ENCODE measurements around the gene BTBD10. TPM values are rescaled to one million over a fixed set of nuclear protein-coding genes. Genes with fewer than 3 reads are reported as not detected.
A peak's percentile ranks its signal among the peaks of the same experiment; 100 is the strongest.

The BTBD10 gene
- 21.9 TPM for total RNA-seq
- long read RNA-seq, transcript BTBD10-201 (9 exons, 2,504 nt) = minor isoform, 11 of 46 reads
- long read RNA-seq, transcript BTBD10-208 (8 exons, 1,662 nt) = major isoform, 24 of 46 reads
- long read RNA-seq, partial matches to known transcripts = 3 of 46 reads
- long read RNA-seq, other reads (novel, unspliced or antisense) = 8 of 46 reads

DNA sequence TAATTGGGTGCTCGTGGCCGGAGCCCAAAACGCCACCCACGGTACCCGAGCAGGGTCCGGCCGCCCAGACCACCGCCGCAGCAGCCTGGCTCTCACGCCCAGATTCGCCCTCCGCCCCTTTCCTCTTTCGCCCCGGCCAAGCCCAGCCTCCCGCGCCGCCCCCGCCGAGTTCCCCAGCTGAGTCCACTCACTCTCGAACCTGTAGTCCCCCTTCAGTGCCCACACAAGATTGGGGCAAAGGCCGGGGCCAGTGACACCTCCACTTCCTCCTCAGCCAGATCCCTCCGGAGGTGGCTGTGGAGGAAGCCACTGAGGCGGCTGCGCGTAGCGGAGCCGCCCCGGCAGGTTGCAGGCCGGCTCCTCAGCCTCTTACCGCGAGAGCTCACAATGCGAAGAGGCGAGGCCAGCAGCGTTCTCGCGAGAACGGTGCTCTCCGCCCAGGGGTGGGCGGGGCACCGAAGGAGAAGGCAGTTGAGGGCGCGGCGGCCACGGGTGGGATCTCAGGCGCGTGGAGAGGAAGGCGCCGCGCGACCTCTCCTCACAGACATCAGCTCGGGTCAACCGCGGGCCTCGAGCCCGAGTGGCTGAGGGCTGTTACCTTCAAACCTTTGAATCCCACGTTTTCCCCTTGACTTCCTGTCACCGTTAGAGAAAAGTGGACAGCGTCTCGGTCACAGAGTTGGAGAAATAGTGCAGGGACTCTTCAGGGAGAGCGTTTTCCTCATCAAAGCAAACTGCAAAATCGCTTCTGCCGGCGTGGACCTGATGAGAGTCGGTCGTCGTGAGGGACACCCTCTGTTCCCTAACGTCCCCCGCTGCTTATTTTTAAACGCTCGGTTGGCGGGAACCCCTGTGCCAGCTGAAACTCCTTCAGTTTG lies at the start of gene BTBD10:
TSS of gene BTBD10 (minus strand) at position 322 of the 878 bp plus-strand sequence. CDS start 18,098 bp downstream, outside the sequence.
- peaks cover 21% of the 10 kb centered on the region for H3K4me1 ChIP-seq
- no peaks in the 10 kb centered on the region for H3K9me3 ChIP-seq
- TF ChIP-seq, protein P1, sequence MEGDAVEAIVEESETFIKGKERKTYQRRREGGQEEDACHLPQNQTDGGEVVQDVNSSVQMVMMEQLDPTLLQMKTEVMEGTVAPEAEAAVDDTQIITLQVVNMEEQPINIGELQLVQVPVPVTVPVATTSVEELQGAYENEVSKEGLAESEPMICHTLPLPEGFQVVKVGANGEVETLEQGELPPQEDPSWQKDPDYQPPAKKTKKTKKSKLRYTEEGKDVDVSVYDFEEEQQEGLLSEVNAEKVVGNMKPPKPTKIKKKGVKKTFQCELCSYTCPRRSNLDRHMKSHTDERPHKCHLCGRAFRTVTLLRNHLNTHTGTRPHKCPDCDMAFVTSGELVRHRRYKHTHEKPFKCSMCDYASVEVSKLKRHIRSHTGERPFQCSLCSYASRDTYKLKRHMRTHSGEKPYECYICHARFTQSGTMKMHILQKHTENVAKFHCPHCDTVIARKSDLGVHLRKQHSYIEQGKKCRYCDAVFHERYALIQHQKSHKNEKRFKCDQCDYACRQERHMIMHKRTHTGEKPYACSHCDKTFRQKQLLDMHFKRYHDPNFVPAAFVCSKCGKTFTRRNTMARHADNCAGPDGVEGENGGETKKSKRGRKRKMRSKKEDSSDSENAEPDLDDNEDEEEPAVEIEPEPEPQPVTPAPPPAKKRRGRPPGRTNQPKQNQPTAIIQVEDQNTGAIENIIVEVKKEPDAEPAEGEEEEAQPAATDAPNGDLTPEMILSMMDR (IDR thresholded peaks at IDR 0.05) = no peak
- DNase-seq = peak; percentile 96
- peak within 1 kb of the TSS; percentile 74 for H3K4me3 ChIP-seq
- H3K27ac ChIP-seq = peak within 1 kb of the TSS; percentile 87
- no peaks in the 10 kb centered on the region for H3K27me3 ChIP-seq
- intact Hi-C loops (cut with DNase I) = no loop called here
- peak; percentile 99 for ATAC-seq
- H3K36me3 ChIP-seq = no peaks in the 10 kb centered on the region

DNA sequence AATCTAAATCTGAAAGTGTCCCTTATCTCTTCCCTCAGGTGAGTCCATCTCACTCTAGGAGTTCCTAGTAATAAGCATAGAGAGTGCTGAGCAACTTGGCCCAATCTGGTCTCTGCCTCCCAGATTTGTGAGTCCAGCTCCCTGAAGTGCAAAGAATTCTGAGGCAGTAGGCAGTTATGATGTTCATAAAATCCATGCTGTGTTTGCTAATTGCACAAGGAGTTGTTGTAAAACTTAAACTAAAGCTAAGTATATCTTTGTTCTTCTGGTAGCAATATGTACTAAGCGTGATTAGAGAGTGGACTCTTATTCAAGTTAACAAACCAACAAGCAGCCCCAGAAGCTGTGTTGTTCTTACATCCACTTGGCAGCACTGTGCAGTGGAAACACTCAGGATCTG lies 40.4 kb upstream of the BTBD10 start:
- no peak overlapping the region for H3K4me3 ChIP-seq
- H3K4me1 ChIP-seq = no peaks in the 10 kb centered on the region
- H3K36me3 ChIP-seq = no peaks in the 10 kb centered on the region
- H3K9me3 ChIP-seq = no peaks in the 10 kb centered on the region
- TF ChIP-seq, protein P1 (IDR thresholded peaks at IDR 0.05) = no peak
- no peak for DNase-seq
- no peaks in the 10 kb centered on the region for H3K27me3 ChIP-seq
- ATAC-seq = peak; percentile 17
- intact Hi-C loops (cut with DNase I) = no loop called here
- no peak overlapping the region for H3K27ac ChIP-seq

DNA sequence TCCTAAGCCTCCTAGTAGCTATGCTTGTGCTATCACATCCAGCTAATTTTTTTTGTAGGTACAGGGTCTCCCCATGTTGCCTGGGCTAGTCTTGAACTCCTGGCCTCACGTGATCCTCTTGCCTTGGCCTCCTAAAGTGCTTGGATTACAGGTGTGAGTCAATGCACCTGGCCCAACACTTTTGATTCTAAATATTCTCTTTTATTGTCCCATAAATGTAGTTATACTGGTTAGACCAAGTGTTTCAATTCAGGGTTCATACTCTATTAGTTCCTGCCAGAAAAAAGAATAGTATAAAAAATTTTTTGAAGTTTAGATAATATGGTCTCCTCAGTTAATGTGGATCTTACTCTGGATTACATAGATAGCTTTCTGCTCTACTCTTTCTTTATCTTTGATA lies 39.5 kb upstream of the BTBD10 start:
- TF ChIP-seq, protein P1 (IDR thresholded peaks at IDR 0.05) = no peak
- Histone ChIP-seq H3K9me3 (no peaks in the 10 kb centered on the region), H3K27ac (no peak overlapping the region), H3K4me3 (no peak overlapping the region), H3K27me3 (no peaks in the 10 kb centered on the region), H3K36me3 (no peaks in the 10 kb centered on the region), H3K4me1 (no peaks in the 10 kb centered on the region)
- DNase-seq = no peak
- ATAC-seq = no peak
- intact Hi-C loops (cut with DNase I) = no loop called here

DNA sequence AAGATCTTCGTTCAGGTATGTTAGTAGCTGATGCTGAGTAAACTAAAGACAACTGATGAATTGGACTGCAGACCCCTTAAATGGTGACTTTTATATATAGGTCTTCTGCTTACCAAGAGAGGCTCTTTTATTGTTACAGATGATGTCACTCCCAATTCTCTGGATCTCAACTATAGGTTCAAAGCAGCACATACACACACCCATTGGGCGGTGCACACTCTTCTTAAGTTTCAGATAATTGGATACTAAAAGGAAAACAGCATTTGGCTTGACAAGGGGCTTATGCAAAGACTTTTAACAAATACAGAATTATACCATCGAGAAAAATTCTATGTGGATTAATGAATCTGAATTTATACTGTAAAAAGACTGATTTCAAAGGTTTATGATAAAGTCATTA lies 32.9 kb upstream of the BTBD10 start, which contains the start of gene PTH:
TSS of gene PTH (minus strand) at position 69 of the 400 bp plus-strand sequence. CDS start 3,142 bp downstream, outside the sequence.
- no peak for ATAC-seq
- TF ChIP-seq, protein P1 (IDR thresholded peaks at IDR 0.05) = no peak

DNA sequence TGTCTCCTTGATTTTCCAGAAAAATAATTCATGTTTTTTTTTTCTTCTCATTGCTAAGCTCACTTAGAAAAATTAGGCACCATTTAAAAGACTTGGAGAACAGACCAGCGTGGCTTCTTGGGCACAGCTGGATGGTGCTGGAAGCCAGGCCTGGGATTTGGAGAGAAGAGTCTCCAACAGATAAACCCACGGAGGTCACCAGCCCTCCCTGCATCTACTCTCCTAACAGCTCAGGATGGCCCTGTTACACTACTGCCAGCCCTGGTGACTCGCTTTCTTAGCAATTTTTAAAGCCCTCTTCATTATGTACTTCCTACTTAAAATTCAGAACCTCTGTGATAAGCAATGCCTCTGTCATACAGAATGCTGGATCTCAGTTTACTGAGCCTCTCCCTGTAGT lies 31.0 kb upstream of the BTBD10 start:
- DNase-seq (no peak), ATAC-seq (no peak)
- no peaks in the 10 kb centered on the region for H3K4me1 ChIP-seq
- H3K4me3 ChIP-seq = no peak overlapping the region
- no peaks in the 10 kb centered on the region for H3K27me3 ChIP-seq
- H3K9me3 ChIP-seq = no peaks in the 10 kb centered on the region
- H3K36me3 ChIP-seq = no peaks in the 10 kb centered on the region
- TF ChIP-seq, protein P1 (IDR thresholded peaks at IDR 0.05) = no peak
- intact Hi-C loops (cut with DNase I) = no loop called here
- no peak overlapping the region for H3K27ac ChIP-seq

More for the DNA sequence above, 32.9 kb upstream of the BTBD10 start, which contains the start of gene PTH:
- Histone ChIP-seq H3K9me3 (no peaks in the 10 kb centered on the region), H3K27me3 (no peaks in the 10 kb centered on the region), H3K36me3 (no peaks in the 10 kb centered on the region), H3K27ac (no peak within 1 kb of the TSS), H3K4me1 (no peaks in the 10 kb centered on the region), H3K4me3 (no peak within 1 kb of the TSS)
- DNase-seq = no peak
- intact Hi-C loops (cut with DNase I) = no loop called here
